EH (cell line): ENCODE measurements around the gene BICRA.
A peak's percentile ranks its signal among the peaks of the same experiment; 100 is the strongest.
"Not testable (repeated sequence)": the region's sequence is repeated elsewhere in the genome, so short reads cannot be mapped to it uniquely, and the experiment has no call there.

Experiments used
- DNase-seq: peaks from one replicate; pipeline ENCODE4 v3.0.0-alpha.2; 2015; ENCODE audit warnings: low read depth

The BICRA gene

GRCh38 chr19:47694466-47695273 lies 85.7 kb downstream of the BICRA start:
- no peak for DNase-seq

- DNase-seq, result no peak
Measured at GRCh38 chr19:47695533-47696262, 86.8 kb downstream of the BICRA start.

- DNase-seq, result no peak
Measured at GRCh38 chr19:47696635-47697034, 87.7 kb downstream of the BICRA start.

- peak; percentile 85 for DNase-seq
Measured at GRCh38 chr19:47697863-47698609, 89.1 kb downstream of the BICRA start.

- DNase-seq, result no peak
Measured at GRCh38 chr19:47698631-47699359, 89.9 kb downstream of the BICRA start.

- DNase-seq, result peak; percentile 51
Measured at GRCh38 chr19:47699360-47699917, 90.5 kb downstream of the BICRA start.

- DNase-seq, result no peak
Measured at GRCh38 chr19:47700934-47701716, 92.2 kb downstream of the BICRA start.

GRCh38 chr19:47701717-47702552 lies 93.0 kb downstream of the BICRA start:
- no peak for DNase-seq

- DNase-seq, result no peak
Measured at GRCh38 chr19:47702671-47703070, 93.7 kb downstream of the BICRA start.

GRCh38 chr19:47703301-47703700 lies 94.4 kb downstream of the BICRA start:
- DNase-seq, result no peak

GRCh38 chr19:47704024-47704423 lies 95.1 kb downstream of the BICRA start:
- peak; percentile 49 for DNase-seq

GRCh38 chr19:47704656-47705055 lies 95.7 kb downstream of the BICRA start:
- no peak for DNase-seq

- peak; percentile 75 for DNase-seq
Measured at GRCh38 chr19:47707135-47707925, 98.4 kb downstream of the BICRA start.

- DNase-seq, result no peak
Measured at GRCh38 chr19:47711652-47712242, 102.8 kb downstream of the BICRA start.

GRCh38 chr19:47713046-47714021 lies 104.4 kb downstream of the BICRA start, which contains the start of gene EHD2:
EHD2 (plus strand) TSS chr19:47713422; CDS start chr19:47716613, 3,191 bp downstream.
- peak; percentile 83 for DNase-seq

- DNase-seq, result no peak
Measured at GRCh38 chr19:47714339-47714738, 105.4 kb downstream of the BICRA start.

GRCh38 chr19:47714855-47715254 lies 105.9 kb downstream of the BICRA start:
- DNase-seq, result not testable (repeated sequence)
